GM18907 (cell line): ENCODE results near the gene RASSF3.
"Not testable (repeated sequence)": the region's sequence is repeated elsewhere in the genome, so short reads cannot be mapped to it uniquely, and the experiment has no call there.

Source experiments
- ATAC-seq: cut with Tn5 transposase; IDR thresholded peaks from one replicate; pipeline ENCODE4 v1.9.1; 2021; ENCODE audit warnings: mild to moderate bottlenecking, moderate library complexity; ENCODE audit not compliant: unreplicated experiment

The RASSF3 gene

GRCh38 chr12:64631197-64631596 is 20.9 kb downstream of the RASSF3 start:
- peak; percentile 46 for ATAC-seq

GRCh38 chr12:64633011-64633939 is 23.0 kb downstream of the RASSF3 start:
- no peak for ATAC-seq

GRCh38 chr12:64633940-64634337 is 23.6 kb downstream of the RASSF3 start:
- peak; percentile 67 for ATAC-seq

GRCh38 chr12:64634508-64635092 is 24.3 kb downstream of the RASSF3 start:
- ATAC-seq, result no peak

GRCh38 chr12:64635356-64635998 is 25.2 kb downstream of the RASSF3 start:
- no peak for ATAC-seq

GRCh38 chr12:64636856-64637255 is 26.6 kb downstream of the RASSF3 start:
- ATAC-seq, result no peak

- no peak for ATAC-seq
These were observed 29.2 kb downstream of the RASSF3 start for GRCh38 chr12:64639466-64639865.

- ATAC-seq, result no peak
These were observed 36.0 kb downstream of the RASSF3 start for GRCh38 chr12:64646318-64646717.

- ATAC-seq, result no peak
These were observed 39.2 kb downstream of the RASSF3 start for GRCh38 chr12:64649487-64649886.

- ATAC-seq, result no peak
These were observed 40.5 kb downstream of the RASSF3 start for GRCh38 chr12:64650762-64651161.

- no peak for ATAC-seq
These were observed 42.1 kb downstream of the RASSF3 start for GRCh38 chr12:64652346-64652745.

GRCh38 chr12:64653123-64653522 is 42.8 kb downstream of the RASSF3 start:
- no peak for ATAC-seq

GRCh38 chr12:64653907-64654306 is 43.6 kb downstream of the RASSF3 start:
- ATAC-seq, result not testable (repeated sequence)

- ATAC-seq, result no peak
These were observed 44.8 kb downstream of the RASSF3 start for GRCh38 chr12:64655141-64655540.

GRCh38 chr12:64656429-64656828 is 46.1 kb downstream of the RASSF3 start:
- no peak for ATAC-seq

- ATAC-seq, result no peak
These were observed 48.7 kb downstream of the RASSF3 start for GRCh38 chr12:64658892-64659481.

- ATAC-seq, result peak; percentile 65
These were observed 50.1 kb downstream of the RASSF3 start for GRCh38 chr12:64660237-64661018.

GRCh38 chr12:64663015-64663414 is 52.7 kb downstream of the RASSF3 start:
- no peak for ATAC-seq

- ATAC-seq, result peak; percentile 52
These were observed 55.2 kb downstream of the RASSF3 start for GRCh38 chr12:64665514-64665913.

- peak; percentile 28 for ATAC-seq
These were observed 56.0 kb downstream of the RASSF3 start for GRCh38 chr12:64666054-64666914.
